GM18907 (cell line): ENCODE results near the gene MAU2.

Experiments
- ATAC-seq: cut with Tn5 transposase; IDR thresholded peaks from one replicate; pipeline ENCODE4 v1.9.1; 2021; ENCODE audit warnings: mild to moderate bottlenecking, moderate library complexity; ENCODE audit not compliant: unreplicated experiment

The MAU2 gene, protein sequence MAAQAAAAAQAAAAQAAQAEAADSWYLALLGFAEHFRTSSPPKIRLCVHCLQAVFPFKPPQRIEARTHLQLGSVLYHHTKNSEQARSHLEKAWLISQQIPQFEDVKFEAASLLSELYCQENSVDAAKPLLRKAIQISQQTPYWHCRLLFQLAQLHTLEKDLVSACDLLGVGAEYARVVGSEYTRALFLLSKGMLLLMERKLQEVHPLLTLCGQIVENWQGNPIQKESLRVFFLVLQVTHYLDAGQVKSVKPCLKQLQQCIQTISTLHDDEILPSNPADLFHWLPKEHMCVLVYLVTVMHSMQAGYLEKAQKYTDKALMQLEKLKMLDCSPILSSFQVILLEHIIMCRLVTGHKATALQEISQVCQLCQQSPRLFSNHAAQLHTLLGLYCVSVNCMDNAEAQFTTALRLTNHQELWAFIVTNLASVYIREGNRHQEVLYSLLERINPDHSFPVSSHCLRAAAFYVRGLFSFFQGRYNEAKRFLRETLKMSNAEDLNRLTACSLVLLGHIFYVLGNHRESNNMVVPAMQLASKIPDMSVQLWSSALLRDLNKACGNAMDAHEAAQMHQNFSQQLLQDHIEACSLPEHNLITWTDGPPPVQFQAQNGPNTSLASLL

DNA sequence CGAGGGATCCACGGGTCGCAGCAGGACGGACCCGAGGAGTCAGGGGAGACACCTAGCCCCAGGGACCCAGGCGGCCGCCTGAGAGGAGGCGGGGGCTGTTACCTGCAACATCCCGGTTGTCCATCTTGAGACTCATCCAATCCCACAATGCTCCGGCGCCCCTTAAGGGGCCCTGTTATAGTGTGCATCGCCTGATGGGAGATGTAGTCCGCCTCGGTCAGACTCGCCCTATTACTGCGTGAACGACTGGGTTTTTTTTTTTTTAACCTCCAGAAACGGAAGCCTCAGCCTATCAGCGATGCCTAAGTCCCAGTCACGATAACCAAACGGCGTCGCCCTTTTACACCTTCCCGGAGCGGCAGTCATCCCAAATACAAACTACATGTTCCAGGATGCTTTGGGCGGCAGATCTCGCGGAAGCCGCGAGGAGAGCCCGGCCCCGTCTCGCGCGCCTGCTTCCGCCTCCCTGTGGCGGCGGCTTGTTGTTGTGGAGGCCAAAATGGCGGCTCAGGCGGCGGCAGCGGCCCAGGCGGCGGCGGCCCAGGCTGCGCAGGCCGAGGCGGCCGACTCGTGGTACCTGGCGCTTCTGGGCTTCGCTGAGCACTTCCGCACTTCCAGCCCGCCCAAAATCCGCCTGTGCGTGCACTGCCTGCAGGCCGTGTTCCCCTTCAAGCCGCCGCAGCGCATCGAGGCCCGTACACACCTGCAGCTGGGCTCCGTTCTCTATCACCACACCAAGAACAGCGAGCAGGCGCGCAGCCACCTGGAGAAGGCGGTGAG is at the start of gene MAU2, which contains the start of gene SUGP1:
Gene MAU2, plus strand, starts transcription at position 469 of the 780 bp plus-strand sequence. Its CDS starts 31 bp downstream, at position 500.
Gene SUGP1, minus strand, starts transcription at position 149 of the 780 bp plus-strand sequence. Its CDS starts 13 bp downstream, at position 136.
- ATAC-seq: peak; percentile 92

DNA sequence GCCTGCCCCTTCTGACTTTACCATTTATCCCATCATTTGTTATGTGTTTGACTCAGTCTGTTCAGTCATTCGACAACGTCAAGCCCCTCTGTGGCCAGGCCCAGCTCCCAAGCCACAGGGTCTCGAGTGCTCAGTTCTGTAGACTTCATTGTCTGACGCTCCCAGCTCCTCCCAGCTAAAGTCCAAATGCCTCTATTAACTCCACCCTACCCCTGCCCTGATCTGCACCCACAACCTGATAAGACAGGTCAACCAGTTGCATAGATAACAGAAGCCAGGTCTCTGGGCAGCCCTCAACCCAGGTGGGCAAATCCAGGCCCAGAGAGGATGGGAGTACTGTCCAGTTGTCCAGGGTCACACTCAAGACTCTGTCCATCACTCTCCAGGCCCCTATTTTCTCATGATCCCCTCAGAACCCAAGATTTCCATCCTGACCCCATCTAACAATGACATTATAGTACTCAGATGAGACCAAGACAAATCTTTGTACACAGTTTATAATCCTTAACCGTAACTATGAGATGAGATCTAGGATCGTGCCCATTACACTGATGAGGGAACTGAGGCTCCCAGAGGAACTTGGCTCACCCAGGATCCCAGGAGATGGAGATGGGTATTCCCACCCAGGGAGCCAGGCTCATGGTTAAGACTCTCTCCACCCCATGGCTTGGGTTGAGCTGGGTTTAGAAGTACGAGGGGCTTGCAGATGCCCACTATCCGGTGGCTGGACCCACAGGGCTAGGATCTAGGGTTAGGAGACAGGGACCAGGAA is 48.6 kb upstream of the MAU2 start:
- no peak for ATAC-seq

DNA sequence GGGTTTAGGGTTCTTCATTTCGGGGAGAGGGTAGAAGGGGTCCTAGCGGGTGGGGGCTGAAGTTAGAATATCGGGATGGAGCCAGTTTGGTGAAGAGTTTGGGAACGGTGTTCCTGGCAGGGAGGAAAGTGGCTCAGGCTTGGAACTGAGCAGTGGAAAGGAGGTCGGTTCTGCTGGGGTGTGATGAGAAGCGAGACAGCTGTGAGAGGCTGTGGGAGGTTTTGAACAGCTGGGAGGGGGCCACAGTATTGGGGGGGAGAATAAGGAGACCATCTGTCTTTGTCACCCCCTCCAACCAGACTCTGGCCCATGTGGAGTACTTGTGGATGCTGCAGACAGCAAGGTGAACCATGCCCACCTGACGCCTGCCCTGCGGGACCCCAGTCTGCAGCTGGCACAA is 46.5 kb upstream of the MAU2 start:
- ATAC-seq: no peak

DNA sequence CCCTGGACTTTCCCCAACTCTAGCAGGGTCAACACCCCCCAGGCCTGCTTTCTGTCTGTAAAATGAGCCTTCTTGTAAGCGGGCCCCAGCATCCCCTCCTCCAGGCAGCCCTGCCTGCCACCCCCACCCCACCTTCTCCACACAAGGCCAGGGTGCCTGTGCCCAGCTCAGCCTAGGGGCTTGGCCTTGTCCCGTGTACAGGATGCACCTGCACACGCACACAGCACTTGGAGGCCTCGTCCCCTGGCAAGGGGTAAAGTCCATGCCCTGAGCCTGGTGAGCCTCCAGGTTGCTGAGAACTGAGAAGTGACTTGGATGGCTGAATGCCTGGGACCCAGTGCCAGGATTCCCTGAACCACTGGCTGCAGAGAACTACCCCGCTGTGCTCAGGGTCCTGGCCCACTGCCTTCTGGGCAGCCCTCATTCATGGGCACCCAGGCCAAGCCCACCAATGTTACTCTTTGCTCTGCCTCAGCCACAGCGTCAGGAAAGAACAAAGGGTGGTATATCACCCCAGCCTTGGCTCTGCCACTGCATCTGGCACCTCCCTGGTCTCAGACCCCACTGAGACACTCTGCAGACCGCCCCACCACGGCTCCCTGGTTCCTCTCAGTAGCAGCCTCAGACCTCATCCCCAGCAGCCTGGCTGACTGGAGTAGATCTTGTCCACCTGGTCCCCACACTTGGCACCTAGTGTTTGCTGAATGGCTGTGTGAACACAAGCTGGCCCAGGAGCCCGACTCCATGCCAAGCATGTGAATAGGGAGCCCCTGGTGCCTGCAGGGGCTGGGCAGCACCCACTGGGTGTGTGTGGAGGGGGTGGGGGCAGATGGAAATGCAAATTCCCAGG is 45.7 kb upstream of the MAU2 start:
- ATAC-seq: no peak

DNA sequence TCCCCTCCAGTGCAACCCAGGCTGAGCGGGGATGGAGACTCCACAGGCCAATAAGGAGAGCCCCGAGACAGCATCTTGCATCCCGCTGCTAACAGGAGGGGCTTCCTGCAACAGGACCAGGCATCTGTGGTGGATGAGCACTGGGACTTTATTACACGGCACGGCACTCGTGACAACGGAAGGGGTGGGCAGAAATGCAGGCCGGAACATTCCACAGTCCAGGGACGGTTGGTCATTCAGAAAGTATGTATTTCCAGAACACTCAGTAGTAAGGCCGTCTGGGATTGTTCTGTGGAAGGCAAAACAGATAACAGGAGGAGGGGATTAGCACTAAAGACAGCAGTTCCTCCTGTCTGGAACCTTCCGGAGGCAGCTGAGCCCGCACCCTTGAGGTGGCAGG is 44.2 kb upstream of the MAU2 start:
- ATAC-seq: no peak

DNA sequence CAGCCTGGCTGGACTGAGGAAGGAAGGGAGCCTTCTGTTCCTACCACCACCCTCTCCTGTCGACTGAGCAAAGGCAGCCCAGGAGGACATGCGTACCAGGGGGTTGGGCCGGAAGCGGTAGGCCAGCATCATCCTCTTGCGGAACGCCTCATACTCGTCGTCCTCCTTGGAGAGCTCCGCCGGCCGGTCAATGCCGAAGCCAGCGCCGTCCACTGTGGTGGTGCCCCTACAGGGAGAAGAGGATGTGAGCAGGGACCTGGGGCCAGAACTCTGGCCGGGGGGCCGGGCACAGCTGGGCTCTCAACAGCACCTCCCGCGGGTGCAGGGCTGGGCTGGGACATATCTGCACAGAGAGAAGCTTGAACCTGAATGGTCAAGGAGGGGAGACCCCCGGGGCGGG is 43.8 kb upstream of the MAU2 start:
- no peak for ATAC-seq

DNA sequence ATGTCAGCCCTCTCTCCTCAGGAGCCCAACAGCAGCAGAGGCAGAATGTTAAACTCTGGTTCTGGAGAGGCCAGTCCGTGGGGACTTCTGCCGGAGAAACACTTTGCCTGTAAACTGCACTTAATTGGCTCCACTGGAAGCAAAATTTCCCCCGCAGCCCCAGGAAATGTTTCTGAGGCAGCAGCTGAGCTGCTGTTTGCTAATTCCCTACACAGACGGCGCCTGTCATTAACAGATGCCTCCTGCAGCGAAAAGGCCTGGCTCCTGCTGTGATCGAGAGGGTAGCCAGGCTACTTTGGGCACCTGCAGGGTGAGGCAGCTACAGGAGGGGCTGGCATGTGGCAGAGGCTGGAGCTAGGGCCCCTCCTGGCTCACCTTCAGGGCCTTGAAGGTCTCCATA is 42.3 kb upstream of the MAU2 start:
- ATAC-seq: no peak

DNA sequence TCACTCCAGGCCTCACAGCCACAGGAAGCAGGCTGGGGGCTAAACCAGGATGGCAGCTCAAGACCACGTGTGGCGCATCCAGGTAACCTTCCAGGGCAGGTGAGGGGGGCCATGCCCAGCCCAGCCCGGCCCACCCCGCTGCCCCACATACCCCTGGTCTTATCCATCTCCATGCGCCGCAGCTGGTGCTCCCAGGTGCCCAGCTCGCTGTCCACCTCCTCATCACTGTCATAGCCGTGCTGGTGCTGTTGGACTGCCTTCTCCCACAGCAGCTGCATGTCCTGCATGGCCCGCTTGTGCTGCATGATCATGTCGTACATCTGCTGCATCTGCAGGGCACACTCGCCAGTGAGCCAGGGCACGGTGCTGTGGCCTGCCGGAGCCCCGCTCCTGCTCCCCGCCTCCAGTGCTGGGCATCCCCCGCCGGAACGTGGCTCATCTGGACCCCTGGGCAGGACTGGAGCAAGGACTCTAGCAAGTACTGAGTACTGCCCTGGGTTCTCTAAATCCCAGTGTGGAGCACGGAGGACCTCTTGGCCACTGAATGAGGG is 41.5 kb upstream of the MAU2 start:
- no peak for ATAC-seq

DNA sequence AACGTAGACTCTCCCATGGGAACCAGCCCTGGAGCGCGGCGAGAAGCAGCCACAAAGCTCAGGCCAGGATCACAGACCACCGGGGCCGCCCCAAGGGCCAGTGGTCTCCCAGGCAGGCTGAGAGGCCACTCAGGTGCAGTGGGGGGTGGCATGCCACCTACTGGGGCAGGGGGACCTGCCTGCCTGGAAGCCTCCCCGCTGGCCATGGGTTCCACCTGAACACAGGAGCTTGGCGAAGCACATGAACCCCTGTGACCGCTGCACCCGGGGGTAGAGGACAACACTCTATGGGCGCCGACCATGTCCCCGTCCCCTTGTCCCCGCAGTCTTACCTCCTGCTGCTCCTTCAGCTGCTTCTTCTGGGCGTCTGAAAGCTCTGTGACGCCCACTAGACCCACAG is 40.8 kb upstream of the MAU2 start:
- ATAC-seq: no peak

DNA sequence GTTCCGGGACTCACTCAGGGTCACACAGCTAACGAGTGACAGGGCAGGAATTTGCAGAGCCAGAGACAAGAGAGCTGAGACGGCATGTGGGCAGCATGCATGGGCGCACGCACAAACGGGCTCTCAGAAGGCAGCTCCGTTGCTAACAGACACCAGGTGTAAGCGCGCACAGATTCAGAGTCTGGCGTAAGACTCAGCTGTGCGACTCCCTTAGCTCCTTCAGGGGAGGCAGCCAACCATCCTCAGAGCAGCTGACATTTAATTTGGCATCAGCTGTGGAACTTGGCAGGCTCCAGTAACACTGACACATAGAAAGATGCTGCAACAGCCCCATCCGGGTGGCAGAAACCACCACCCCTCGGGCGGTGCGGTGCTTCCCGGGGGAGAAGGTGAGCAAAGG is 40.1 kb upstream of the MAU2 start:
- no peak for ATAC-seq

DNA sequence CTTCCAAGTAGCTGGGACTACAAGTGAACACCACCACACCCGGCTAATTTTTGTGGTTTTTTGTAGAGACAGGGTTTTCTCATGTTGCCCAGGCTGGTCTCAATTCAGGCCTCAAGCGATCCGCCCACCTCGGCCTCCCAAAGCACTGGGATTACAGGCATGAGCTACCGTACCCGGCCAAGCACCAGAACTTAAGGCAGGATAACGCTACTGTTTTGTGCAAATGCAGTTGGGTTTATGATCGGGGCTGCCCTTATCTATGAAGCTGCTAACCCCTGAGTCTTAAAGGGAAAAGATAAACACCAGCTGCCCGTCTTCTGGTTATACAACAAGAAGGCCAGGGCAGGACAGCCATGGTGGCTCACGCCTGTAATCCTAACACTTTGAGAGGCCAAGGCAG is 34.9 kb upstream of the MAU2 start:
- ATAC-seq: no peak

DNA sequence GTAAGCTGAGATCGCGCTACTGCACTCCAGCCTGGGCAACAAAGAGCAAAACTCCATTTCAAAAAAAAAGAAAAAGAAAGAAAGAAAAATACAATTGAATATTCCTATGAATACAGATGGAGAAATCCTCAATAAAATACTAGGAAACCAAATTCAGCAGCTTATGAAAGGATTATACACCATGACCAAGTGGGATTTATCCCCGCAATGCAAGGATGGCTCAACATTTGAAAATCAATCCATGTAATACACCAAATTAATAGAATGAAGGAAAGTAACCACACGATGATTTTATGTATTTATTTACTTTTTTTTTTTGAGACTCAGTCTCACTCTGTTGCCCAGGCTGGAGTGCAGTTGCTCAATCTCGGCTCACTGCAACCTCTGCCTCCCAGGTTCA is 28.0 kb upstream of the MAU2 start:
- no peak for ATAC-seq

DNA sequence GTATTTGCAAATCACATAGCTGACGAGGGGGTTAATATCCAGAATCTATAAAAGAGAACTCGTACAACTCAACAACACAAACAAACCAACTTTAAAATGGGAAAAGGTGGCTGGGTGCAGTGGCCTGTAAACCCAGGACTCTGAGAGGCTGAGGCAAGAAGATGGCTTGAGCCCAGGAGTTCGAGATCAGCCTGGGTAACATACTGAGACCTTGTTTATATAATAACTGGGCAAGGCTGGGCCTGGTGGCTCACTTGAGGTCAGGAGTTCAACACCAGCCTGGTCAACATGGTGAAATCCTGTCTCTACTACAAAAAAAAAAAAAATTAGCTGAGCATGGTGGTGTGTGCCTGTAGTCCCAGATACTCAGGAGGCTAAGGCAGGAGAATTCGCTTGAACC is 25.7 kb upstream of the MAU2 start:
- no peak for ATAC-seq

DNA sequence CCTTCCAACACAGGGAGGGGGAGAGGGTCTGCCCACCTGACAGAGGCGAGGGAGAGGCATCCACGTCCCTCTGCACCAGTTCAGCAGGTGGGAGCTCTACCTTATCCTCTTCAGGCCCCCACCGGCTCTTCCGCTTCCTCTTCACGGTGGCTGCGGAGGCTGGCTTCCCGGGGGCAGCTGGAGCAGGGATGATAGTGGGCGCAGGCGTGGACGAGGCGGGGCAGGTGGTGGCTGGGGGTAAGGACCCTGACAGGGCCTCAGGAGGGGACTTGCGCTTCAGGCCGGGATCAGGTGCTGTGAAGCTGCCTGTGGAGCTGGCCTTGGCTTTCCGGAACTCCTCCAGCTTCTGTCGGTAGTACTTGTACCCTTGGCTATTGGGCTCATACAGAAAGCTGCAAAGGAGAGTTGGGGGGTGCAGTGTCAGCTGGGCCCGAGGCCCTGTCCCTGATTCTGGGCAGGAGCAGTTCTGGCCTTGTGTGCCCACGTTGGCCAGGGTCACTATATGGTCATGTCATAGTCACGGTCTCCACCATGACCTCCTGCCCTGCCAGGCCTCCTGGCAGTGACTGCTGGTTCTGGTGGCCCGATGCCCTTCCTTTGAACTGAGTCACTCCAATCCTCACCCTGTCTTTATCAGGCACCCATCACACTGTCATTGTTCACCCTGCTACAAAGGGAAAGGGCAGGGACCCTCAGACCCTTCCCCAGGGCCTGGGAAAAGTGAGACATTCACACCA is 23.5 kb upstream of the MAU2 start:
- no peak for ATAC-seq

DNA sequence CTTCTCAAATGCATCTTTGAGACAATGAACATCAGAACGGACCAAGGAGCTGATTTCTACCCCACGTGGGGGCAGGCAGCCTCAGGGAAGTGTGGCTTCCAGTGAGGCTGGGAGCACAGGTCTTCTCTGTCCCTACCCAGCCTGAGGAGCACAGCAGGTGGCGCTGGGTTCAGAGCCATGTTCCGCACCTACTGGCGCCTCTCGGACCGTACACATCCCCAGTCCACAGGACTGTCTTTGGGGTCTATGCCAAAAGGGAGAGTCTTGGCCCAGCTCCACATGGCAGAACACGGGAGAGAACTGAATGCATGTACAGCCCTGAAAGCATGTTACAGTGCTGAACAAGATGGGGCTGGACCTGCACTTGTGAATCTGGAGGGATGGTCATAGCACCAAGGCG is 22.9 kb upstream of the MAU2 start:
- ATAC-seq: no peak

DNA sequence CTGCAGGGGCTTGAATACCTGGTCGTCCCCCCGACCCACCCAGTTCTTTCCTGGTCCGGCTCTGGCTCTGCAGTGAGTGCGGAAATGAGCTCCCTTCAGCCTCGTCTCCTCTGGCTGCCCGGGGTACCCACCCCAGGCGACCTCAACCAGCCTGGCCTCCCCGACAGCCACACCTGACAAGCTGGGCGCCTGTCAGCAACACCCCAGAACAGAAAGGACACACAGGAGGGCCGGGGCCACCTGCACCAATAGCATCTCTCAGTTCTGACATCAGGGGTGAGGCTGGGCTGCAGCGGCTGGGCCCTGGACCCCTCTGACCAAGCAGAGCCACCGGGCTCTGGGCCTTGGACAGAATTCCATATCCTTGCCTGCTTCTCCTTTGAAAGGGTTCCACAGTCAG is 20.0 kb upstream of the MAU2 start:
- no peak for ATAC-seq

DNA sequence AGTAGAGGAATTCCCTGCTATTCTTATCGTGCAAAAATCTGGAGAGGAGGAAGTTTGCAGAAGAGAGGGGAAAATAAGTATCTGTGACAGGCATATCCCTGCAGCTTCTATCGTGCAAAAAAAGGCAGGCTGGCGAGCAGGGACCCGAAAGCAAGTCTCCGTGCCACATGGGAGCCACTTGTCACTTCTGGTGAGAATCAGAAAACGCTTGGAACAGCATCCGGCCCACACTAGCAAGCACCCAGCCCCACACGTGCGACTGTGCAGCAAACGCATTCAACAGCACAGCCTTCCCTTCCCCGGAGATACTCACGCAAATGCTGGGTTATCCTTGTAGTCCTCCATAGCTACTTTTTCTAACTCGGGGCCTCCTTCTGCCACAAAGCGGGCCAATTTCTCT is 17.2 kb upstream of the MAU2 start:
- ATAC-seq: no peak

DNA sequence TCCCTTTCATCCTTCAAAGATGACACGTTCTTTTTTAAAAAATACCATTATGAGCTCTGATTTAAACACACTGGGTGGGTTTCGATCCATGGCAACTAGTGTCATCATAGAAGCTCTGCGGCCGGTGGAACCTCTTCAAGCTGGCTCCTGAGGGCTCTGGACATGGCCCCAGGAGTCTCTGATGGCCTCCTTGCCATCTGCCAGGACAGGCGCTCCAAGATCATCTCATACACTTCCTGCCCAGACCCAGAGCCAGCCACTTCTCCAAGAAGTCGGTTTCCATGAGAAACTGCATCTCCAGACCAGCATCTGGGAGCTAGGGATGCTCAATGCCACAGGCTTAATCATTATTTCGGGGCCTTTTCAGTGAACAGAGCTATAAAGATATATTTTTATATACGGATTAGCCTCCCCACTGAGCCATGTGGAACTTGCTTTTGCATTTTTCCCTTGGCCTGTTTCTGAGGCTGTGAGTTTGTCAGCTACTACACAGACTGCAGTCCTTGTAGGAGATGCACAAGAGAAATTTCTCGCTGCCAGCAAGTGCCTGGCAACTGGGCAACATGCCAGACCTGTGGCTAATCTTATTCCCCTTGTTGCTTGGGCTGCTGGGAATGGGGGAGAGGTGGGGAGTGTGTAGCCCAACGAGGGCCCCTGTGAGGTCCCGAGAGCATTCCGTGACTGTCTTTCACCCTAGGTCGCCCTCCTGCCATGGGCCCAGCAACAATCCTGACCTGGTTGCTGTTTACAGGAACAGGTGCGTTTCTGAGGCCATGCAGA is 16.3 kb upstream of the MAU2 start:
- no peak for ATAC-seq
